ENCODE data around the gene SUPT3H. TPM values are rescaled to one million over a fixed set of nuclear protein-coding genes. Genes with fewer than 3 reads are reported as not detected.

Gene SUPT3H
- total and polyA plus RNA-seq, 4 donors, result 0.85 to 4.8 (median 2.4) TPM

DNA sequence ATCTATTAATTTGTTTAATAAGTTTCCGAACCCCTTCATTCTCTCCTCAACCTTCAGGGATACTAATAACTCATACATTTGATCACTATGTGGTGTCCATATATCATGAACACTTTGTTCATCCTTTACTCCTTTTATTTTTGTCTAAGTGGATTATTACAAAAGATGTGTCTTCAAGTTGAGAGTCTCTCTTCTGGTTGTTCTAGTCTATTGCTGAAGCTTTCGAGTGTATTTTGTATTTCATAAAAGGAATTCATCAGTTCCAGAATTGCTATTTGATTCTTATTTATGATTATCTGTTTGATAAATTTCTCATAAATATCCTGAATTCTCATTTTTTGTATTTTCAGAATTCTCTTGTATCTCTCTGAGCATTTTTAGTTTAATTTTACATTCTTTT is 146.1 kb downstream of the SUPT3H start:
- DNase-seq (ENCODE audit: low spot score), result no peak
- H3K27me3 ChIP-seq (ENCODE audit: control insufficient read depth in 4 of 4, insufficient read depth in 4 of 4, low read length in 3 of 4), result no peaks in the 10 kb centered on the region
- TF ChIP-seq, protein P1, sequence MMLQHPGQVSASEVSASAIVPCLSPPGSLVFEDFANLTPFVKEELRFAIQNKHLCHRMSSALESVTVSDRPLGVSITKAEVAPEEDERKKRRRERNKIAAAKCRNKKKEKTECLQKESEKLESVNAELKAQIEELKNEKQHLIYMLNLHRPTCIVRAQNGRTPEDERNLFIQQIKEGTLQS (IDR thresholded peaks at IDR 0.05), result no peak
- TF ChIP-seq FOXA1 (IDR thresholded peaks at IDR 0.05) (no peak), GABPA (IDR thresholded peaks at IDR 0.05 in 1 of 2, conservative IDR thresholded peaks at IDR 0.05 in 1 of 2) (no peak), RXRA (IDR thresholded peaks at IDR 0.05) (no peak), FOXA2 (IDR thresholded peaks at IDR 0.05) (no peak), TAF1 (conservative IDR thresholded peaks at IDR 0.05) (no peak), HNF4A (conservative IDR thresholded peaks at IDR 0.05) (no peak), NR2F2 (IDR thresholded peaks at IDR 0.05) (no peak), HNF4G (IDR thresholded peaks at IDR 0.05) (no peak), RAD21 (IDR thresholded peaks at IDR 0.05) (no peak), YY1 (IDR thresholded peaks at IDR 0.05) (no peak), EGR1 (IDR thresholded peaks at IDR 0.05; ENCODE audit: low read depth in 2 of 2) (no peak)
- TF ChIP-seq, protein P2, sequence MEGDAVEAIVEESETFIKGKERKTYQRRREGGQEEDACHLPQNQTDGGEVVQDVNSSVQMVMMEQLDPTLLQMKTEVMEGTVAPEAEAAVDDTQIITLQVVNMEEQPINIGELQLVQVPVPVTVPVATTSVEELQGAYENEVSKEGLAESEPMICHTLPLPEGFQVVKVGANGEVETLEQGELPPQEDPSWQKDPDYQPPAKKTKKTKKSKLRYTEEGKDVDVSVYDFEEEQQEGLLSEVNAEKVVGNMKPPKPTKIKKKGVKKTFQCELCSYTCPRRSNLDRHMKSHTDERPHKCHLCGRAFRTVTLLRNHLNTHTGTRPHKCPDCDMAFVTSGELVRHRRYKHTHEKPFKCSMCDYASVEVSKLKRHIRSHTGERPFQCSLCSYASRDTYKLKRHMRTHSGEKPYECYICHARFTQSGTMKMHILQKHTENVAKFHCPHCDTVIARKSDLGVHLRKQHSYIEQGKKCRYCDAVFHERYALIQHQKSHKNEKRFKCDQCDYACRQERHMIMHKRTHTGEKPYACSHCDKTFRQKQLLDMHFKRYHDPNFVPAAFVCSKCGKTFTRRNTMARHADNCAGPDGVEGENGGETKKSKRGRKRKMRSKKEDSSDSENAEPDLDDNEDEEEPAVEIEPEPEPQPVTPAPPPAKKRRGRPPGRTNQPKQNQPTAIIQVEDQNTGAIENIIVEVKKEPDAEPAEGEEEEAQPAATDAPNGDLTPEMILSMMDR (IDR thresholded peaks at IDR 0.05; ENCODE audit: low read depth, low read length, missing input control), result no peak
- TF ChIP-seq, protein P3, sequence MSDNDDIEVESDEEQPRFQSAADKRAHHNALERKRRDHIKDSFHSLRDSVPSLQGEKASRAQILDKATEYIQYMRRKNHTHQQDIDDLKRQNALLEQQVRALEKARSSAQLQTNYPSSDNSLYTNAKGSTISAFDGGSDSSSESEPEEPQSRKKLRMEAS (IDR thresholded peaks at IDR 0.05), result no peak
- TF ChIP-seq, protein P4, sequence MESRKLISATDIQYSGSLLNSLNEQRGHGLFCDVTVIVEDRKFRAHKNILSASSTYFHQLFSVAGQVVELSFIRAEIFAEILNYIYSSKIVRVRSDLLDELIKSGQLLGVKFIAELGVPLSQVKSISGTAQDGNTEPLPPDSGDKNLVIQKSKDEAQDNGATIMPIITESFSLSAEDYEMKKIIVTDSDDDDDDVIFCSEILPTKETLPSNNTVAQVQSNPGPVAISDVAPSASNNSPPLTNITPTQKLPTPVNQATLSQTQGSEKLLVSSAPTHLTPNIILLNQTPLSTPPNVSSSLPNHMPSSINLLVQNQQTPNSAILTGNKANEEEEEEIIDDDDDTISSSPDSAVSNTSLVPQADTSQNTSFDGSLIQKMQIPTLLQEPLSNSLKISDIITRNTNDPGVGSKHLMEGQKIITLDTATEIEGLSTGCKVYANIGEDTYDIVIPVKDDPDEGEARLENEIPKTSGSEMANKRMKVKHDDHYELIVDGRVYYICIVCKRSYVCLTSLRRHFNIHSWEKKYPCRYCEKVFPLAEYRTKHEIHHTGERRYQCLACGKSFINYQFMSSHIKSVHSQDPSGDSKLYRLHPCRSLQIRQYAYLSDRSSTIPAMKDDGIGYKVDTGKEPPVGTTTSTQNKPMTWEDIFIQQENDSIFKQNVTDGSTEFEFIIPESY (IDR thresholded peaks at IDR 0.05), result no peak
- no peak overlapping the region for H3K27ac ChIP-seq (ENCODE audit: low read depth in 1 of 2, low read length in 2 of 2)
- no peaks in the 10 kb centered on the region for H3K36me3 ChIP-seq (ENCODE audit: control insufficient read depth in 4 of 4, insufficient read depth in 3 of 4, low read depth in 1 of 4, low read length in 3 of 4)
- no peak overlapping the region for H3K9ac ChIP-seq (ENCODE audit: low read depth in 1 of 2, low read length in 2 of 2)
- peaks cover 0 to 4% (median 0%) of the 10 kb centered on the region in 4 donors for H3K4me1 ChIP-seq (ENCODE audit: control insufficient read depth in 4 of 4, insufficient read depth in 4 of 4, low read length in 3 of 4)
- peaks cover 0 to 6% (median 2%) of the 10 kb centered on the region in 4 donors for H3K9me3 ChIP-seq (ENCODE audit: control insufficient read depth in 4 of 4, low read length in 3 of 4)
- 99% methylated on average over 2 of the region's 2 CpGs for WGBS
- no peak overlapping the region for H3K4me3 ChIP-seq (ENCODE audit: low read depth in 1 of 3, low read length in 3 of 3)

DNA sequence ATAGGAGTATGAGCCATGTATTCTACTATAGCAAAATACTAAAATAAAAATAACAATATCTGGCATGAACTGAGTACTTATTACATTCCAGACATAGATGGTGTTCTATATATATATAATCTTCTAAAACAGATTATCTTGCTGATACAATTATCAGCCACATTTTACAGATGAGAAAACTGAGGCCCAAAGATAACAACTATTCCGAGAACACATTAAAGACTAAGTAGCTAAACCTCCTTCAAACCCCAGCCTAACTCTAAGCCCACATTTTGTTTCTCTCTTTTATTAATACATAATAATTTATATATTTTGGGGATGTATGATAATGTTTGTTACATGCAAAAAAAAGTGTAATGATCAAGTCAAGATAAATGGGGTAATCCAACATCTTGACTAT is 148.3 kb downstream of the SUPT3H start:
- Histone ChIP-seq H3K27me3 (ENCODE audit: control insufficient read depth in 4 of 4, insufficient read depth in 4 of 4, low read length in 3 of 4) (no peaks in the 10 kb centered on the region), H3K27ac (ENCODE audit: low read depth in 1 of 2, low read length in 2 of 2) (no peak overlapping the region), H3K9me3 (ENCODE audit: control insufficient read depth in 4 of 4, low read length in 3 of 4) (peaks cover 0 to 6% (median 2%) of the 10 kb centered on the region in 4 donors), H3K4me3 (ENCODE audit: low read depth in 1 of 3, low read length in 3 of 3) (no peak overlapping the region), H3K4me1 (ENCODE audit: control insufficient read depth in 4 of 4, insufficient read depth in 4 of 4, low read length in 3 of 4) (no peaks in the 10 kb centered on the region), H3K9ac (ENCODE audit: low read depth in 1 of 2, low read length in 2 of 2) (no peak overlapping the region), H3K36me3 (ENCODE audit: control insufficient read depth in 4 of 4, insufficient read depth in 3 of 4, low read depth in 1 of 4, low read length in 3 of 4) (no peaks in the 10 kb centered on the region)
- WGBS, result 98% methylated on average over 1 of the region's 1 CpG
- TF ChIP-seq TAF1 (conservative IDR thresholded peaks at IDR 0.05) (no peak), NR2F2 (IDR thresholded peaks at IDR 0.05) (no peak), HNF4G (IDR thresholded peaks at IDR 0.05) (no peak), FOXA2 (IDR thresholded peaks at IDR 0.05) (no peak), YY1 (IDR thresholded peaks at IDR 0.05) (no peak), GABPA (IDR thresholded peaks at IDR 0.05 in 1 of 2, conservative IDR thresholded peaks at IDR 0.05 in 1 of 2) (no peak), EGR1 (IDR thresholded peaks at IDR 0.05; ENCODE audit: low read depth in 2 of 2) (no peak), RXRA (IDR thresholded peaks at IDR 0.05) (no peak)
- TF ChIP-seq, protein P4 (IDR thresholded peaks at IDR 0.05), result no peak
- DNase-seq (ENCODE audit: low spot score), result no peak
